ENCODE measurements around the gene SAA2.
"Not testable (repeated sequence)": the region's sequence is repeated elsewhere in the genome, so short reads cannot be mapped to it uniquely, and the experiment has no call there.

SAA2 gene

GRCh38 chr11:18261721-18262120 lies 13.3 kb upstream of the SAA2 start:
- TF ChIP-seq CTCF (IDR thresholded peaks at IDR 0.05; ENCODE audit: low read depth, low read length), result no peak

GRCh38 chr11:18259259-18259658 lies 10.8 kb upstream of the SAA2 start:
- TF ChIP-seq CTCF (IDR thresholded peaks at IDR 0.05; ENCODE audit: low read depth, low read length), result no peak

More at GRCh38 chr11:18261721-18262120, 13.3 kb upstream of the SAA2 start:
- DNase-seq (ENCODE audit: extremely low read depth, low read depth), result no peak

GRCh38 chr11:18254781-18255361 lies 6.4 kb upstream of the SAA2 start:
- no peak for DNase-seq (ENCODE audit: extremely low read depth, low read depth)
- TF ChIP-seq CTCF (IDR thresholded peaks at IDR 0.05; ENCODE audit: low read depth, low read length), result no peak

More at GRCh38 chr11:18259259-18259658, 10.8 kb upstream of the SAA2 start:
- no peak for DNase-seq (ENCODE audit: extremely low read depth, low read depth)

- TF ChIP-seq CTCF (IDR thresholded peaks at IDR 0.05; ENCODE audit: low read depth, low read length), result no peak
- DNase-seq (ENCODE audit: extremely low read depth, low read depth), result no peak
Measured at GRCh38 chr11:18253778-18254338, 5.4 kb upstream of the SAA2 start.

GRCh38 chr11:18253233-18253632 lies 4.8 kb upstream of the SAA2 start:
- no peak for TF ChIP-seq CTCF (IDR thresholded peaks at IDR 0.05; ENCODE audit: low read depth, low read length)
- DNase-seq (ENCODE audit: extremely low read depth, low read depth), result no peak

GRCh38 chr11:18247191-18247581 lies 1.3 kb downstream of the SAA2 start:
- not testable (repeated sequence) for DNase-seq (ENCODE audit: extremely low read depth, low read depth)

GRCh38 chr11:18246379-18247190 lies 1.9 kb downstream of the SAA2 start:
- not testable (repeated sequence) for DNase-seq (ENCODE audit: extremely low read depth, low read depth)

- DNase-seq (ENCODE audit: extremely low read depth, low read depth), result no peak
Measured at GRCh38 chr11:18245396-18245795, 3.1 kb downstream of the SAA2 start.

More at GRCh38 chr11:18245396-18245795, 3.1 kb downstream of the SAA2 start:
- TF ChIP-seq CTCF (IDR thresholded peaks at IDR 0.05; ENCODE audit: low read depth, low read length), result no peak

Data from AG09319 (cell line).